Measurements from ENCODE around the gene C1orf174.

DNA sequence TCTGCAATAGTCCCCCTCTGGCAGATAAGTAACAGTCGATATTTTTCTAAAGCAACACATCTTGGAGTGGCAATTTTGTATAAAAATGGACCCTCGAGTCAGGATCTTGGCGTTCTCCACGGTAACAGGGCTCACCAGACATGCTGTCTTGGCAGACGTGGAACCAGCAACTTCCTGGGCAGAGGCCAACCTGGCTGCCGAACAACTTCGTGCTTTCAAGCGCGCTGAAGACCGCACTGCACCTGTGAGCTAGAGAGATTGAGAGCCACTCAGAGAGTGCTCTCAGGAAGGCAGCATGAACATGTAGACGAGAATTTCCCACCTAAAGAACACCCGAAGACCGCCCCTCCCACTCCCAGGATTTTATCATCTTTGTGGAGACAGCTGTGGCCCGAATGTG is 7.3 kb downstream of the C1orf174 start:
- TF ChIP-seq, protein P1, sequence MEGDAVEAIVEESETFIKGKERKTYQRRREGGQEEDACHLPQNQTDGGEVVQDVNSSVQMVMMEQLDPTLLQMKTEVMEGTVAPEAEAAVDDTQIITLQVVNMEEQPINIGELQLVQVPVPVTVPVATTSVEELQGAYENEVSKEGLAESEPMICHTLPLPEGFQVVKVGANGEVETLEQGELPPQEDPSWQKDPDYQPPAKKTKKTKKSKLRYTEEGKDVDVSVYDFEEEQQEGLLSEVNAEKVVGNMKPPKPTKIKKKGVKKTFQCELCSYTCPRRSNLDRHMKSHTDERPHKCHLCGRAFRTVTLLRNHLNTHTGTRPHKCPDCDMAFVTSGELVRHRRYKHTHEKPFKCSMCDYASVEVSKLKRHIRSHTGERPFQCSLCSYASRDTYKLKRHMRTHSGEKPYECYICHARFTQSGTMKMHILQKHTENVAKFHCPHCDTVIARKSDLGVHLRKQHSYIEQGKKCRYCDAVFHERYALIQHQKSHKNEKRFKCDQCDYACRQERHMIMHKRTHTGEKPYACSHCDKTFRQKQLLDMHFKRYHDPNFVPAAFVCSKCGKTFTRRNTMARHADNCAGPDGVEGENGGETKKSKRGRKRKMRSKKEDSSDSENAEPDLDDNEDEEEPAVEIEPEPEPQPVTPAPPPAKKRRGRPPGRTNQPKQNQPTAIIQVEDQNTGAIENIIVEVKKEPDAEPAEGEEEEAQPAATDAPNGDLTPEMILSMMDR (IDR thresholded peaks at IDR 0.05; ENCODE audit: low read depth, low read length) = no peak
- TF ChIP-seq EZH2phosphoT487 (IDR thresholded peaks at IDR 0.05; ENCODE audit: low read depth) = no peak
